ENCODE results near the gene CCL1.

GRCh38 chr17:34360601-34361270 is 2.3 kb downstream of the CCL1 start:
- TF ChIP-seq, protein P1, sequence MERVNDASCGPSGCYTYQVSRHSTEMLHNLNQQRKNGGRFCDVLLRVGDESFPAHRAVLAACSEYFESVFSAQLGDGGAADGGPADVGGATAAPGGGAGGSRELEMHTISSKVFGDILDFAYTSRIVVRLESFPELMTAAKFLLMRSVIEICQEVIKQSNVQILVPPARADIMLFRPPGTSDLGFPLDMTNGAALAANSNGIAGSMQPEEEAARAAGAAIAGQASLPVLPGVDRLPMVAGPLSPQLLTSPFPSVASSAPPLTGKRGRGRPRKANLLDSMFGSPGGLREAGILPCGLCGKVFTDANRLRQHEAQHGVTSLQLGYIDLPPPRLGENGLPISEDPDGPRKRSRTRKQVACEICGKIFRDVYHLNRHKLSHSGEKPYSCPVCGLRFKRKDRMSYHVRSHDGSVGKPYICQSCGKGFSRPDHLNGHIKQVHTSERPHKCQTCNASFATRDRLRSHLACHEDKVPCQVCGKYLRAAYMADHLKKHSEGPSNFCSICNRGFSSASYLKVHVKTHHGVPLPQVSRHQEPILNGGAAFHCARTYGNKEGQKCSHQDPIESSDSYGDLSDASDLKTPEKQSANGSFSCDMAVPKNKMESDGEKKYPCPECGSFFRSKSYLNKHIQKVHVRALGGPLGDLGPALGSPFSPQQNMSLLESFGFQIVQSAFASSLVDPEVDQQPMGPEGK (CRISPR knock-in tag; IDR thresholded peaks at IDR 0.05; ENCODE audit: borderline replicate concordance) = no peak
- TF ChIP-seq RARB (CRISPR knock-in tag; IDR thresholded peaks at IDR 0.05) (no peak), CREB5 (CRISPR knock-in tag; IDR thresholded peaks at IDR 0.05; ENCODE audit: low read depth) (no peak), ISL1 (CRISPR knock-in tag; IDR thresholded peaks at IDR 0.05) (no peak), ZFP30 (CRISPR knock-in tag; IDR thresholded peaks at IDR 0.05) (no peak), ZNF565 (CRISPR knock-in tag; conservative IDR thresholded peaks at IDR 0.05; ENCODE audit: low read depth) (no peak), BACH2 (CRISPR knock-in tag; IDR thresholded peaks at IDR 0.05; ENCODE audit: borderline replicate concordance) (no peak), TSHZ2 (CRISPR knock-in tag; IDR thresholded peaks at IDR 0.05) (no peak)

Measured in SK-N-SH treated with all-trans-retinoic acid at 6 μM for 48 hours (cell line).